ENCODE measurements around the gene RHO. TPM values are rescaled to one million over a fixed set of nuclear protein-coding genes. Genes with fewer than 3 reads are reported as not detected.
"Not testable (repeated sequence)": the region's sequence is repeated elsewhere in the genome, so short reads cannot be mapped to it uniquely, and the experiment has no call there.

RHO gene
- total RNA-seq, 4 donors from 2014 or later: not detected

DNA sequence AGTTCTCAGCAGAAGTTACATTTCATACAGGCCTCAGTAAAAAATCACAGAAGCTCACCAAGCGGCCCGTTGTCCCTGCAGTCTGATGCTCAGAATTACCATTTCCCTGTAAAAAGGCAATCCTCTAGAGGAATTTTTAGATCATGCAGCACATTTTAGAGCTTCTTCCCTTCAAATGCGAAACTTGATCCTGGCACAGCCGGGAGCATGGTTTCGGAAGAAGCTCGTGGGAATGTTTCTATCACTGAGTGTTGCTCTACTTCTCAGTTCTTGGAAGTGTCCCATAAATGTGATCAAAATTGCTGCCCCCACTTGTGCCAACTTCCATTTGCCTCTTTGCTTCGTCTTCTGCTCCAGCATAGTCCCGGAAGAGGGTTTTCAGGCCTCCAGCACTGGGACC is 10.8 kb downstream of the RHO start:
- H3K27me3 ChIP-seq: no peaks in the 10 kb centered on the region
- no peak overlapping the region for H3K4me3 ChIP-seq
- H3K27ac ChIP-seq: no peak overlapping the region
- TF ChIP-seq EP300 (IDR thresholded peaks at IDR 0.05) (no peak), POLR2AphosphoS5 (IDR thresholded peaks at IDR 0.05) (no peak), POLR2A (IDR thresholded peaks at IDR 0.05) (no peak)
- TF ChIP-seq, protein P1, sequence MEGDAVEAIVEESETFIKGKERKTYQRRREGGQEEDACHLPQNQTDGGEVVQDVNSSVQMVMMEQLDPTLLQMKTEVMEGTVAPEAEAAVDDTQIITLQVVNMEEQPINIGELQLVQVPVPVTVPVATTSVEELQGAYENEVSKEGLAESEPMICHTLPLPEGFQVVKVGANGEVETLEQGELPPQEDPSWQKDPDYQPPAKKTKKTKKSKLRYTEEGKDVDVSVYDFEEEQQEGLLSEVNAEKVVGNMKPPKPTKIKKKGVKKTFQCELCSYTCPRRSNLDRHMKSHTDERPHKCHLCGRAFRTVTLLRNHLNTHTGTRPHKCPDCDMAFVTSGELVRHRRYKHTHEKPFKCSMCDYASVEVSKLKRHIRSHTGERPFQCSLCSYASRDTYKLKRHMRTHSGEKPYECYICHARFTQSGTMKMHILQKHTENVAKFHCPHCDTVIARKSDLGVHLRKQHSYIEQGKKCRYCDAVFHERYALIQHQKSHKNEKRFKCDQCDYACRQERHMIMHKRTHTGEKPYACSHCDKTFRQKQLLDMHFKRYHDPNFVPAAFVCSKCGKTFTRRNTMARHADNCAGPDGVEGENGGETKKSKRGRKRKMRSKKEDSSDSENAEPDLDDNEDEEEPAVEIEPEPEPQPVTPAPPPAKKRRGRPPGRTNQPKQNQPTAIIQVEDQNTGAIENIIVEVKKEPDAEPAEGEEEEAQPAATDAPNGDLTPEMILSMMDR (IDR thresholded peaks at IDR 0.05): no peak
- 73% methylated on average over 8 of the region's 8 CpGs for WGBS
- H3K9me3 ChIP-seq: no peaks in the 10 kb centered on the region
- no peak for DNase-seq (ENCODE audit: low spot score in 2 of 2)
- H3K36me3 ChIP-seq: no peaks in the 10 kb centered on the region
- H3K4me1 ChIP-seq: no peaks in the 10 kb centered on the region

DNA sequence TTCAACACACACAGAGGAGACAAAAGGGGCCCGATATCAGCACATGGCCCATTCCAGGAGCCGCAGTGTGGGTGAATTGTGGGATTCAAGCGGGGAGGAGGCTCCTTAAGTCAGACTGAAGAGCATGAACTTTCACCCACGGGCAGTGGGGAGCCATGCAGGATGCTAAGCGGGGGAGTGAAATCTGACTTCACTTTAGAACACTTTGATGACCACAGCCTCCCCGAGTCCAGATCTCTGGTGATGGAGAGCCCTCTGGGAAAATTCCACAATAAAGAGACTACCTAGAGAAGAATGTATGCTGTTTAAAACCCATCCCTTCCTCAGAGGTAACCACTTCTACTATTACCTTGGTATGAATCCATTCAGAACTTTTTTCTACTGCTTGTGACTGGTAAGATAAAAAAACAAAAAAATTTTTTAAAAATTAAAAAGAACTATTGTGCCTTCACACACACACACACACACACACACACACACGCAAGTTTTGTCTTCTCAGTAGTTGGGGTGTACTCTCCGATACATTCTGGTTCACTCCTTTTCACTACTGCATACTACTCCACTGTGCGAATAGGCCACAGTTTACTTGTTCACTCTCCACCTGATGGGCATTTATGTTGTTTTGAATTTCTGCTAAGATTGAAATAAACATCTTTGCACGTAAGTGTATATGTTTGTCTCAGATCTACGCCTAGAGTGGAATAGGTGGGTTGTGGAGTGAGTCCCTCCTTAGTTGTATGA is 12.5 kb downstream of the RHO start:
- no peaks in the 10 kb centered on the region for H3K36me3 ChIP-seq
- no peak overlapping the region for H3K27ac ChIP-seq
- DNase-seq (ENCODE audit: low spot score in 2 of 2): no peak
- no peaks in the 10 kb centered on the region for H3K27me3 ChIP-seq
- H3K9me3 ChIP-seq: no peaks in the 10 kb centered on the region
- no peak overlapping the region for H3K4me3 ChIP-seq
- TF ChIP-seq POLR2A (IDR thresholded peaks at IDR 0.05): no peak
- TF ChIP-seq, protein P1 (IDR thresholded peaks at IDR 0.05): no peak
- WGBS: 94% methylated on average over 11 of the region's 11 CpGs
- H3K4me1 ChIP-seq: no peaks in the 10 kb centered on the region

DNA sequence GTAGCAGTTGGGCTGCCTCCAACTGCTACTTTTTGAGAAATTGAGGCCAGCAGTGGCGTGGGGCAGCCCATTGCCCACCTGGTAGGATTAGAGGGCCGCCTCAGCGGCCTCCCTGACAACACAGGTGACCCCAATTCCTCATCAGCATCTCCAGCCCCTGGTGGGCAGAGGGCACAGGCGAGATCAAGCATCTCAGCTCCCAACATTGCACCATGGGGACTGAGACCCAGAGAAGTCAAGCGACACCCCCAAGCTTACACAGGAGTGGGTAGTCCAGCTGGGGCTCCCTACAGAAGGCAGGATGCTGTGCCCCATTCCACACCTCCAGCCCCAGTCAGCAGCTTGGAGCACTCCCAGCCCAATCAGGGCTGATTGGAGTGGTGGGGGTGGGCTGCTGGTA is 14.3 kb downstream of the RHO start:
- no peaks in the 10 kb centered on the region for H3K36me3 ChIP-seq
- WGBS: 94% methylated on average over 3 of the region's 5 CpGs

DNA sequence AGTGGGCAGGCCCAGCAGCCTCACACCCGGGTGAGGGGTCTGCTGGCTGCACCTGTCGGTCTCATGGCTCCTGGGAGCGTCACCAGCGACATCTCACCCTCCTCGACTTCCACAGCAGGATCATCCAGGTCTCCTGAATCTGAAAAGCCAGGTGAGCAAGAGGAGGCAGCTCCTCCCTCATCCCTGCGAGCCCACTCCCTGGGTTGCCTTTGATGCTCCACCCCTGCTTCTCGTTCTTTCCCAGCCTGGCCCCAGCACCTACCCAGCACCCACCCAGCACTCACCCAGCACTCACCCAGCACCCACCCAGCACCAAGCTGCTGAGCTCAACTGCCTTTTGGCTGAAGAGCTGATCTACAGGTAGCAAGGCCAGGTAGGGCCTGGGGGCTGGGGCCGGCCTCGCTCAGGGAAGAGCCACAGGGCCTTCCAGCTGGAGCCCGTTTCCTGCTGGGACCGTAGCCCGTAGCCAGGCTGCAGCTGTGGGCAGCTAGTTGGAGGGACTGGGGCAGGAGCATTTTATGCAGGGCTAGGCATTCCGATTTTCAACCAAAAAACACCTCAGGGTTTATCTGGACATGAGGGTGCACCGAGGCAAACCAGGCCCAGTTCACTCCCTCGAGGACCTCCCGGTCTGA is 14.8 kb downstream of the RHO start, which contains the start of gene H1-8:
Gene H1-8, plus strand, starts transcription at position 20 of the 635 bp plus-strand sequence. Its CDS starts 44 bp downstream, at position 64.
- Histone ChIP-seq H3K36me3 (no peaks in the 10 kb centered on the region), H3K27ac (no peak within 1 kb of the TSS), H3K9me3 (no peaks in the 10 kb centered on the region), H3K4me3 (no peak within 1 kb of the TSS), H3K27me3 (no peaks in the 10 kb centered on the region), H3K4me1 (no peaks in the 10 kb centered on the region)
- TF ChIP-seq POLR2AphosphoS5 (IDR thresholded peaks at IDR 0.05): no peak
- no peak for TF ChIP-seq EP300 (IDR thresholded peaks at IDR 0.05)
- TF ChIP-seq POLR2A (IDR thresholded peaks at IDR 0.05): no peak
- TF ChIP-seq, protein P1 (IDR thresholded peaks at IDR 0.05): no peak
- DNase-seq (ENCODE audit: low spot score in 2 of 2): no peak
- 82% methylated on average over 15 of the region's 16 CpGs for WGBS

More for the DNA sequence above, 14.3 kb downstream of the RHO start:
- Histone ChIP-seq H3K4me1 (no peaks in the 10 kb centered on the region), H3K9me3 (no peaks in the 10 kb centered on the region), H3K27ac (no peak overlapping the region), H3K4me3 (no peak overlapping the region), H3K27me3 (no peaks in the 10 kb centered on the region)
- DNase-seq (ENCODE audit: low spot score in 2 of 2): no peak
- TF ChIP-seq POLR2AphosphoS5 (IDR thresholded peaks at IDR 0.05) (no peak), EP300 (IDR thresholded peaks at IDR 0.05) (no peak)

DNA sequence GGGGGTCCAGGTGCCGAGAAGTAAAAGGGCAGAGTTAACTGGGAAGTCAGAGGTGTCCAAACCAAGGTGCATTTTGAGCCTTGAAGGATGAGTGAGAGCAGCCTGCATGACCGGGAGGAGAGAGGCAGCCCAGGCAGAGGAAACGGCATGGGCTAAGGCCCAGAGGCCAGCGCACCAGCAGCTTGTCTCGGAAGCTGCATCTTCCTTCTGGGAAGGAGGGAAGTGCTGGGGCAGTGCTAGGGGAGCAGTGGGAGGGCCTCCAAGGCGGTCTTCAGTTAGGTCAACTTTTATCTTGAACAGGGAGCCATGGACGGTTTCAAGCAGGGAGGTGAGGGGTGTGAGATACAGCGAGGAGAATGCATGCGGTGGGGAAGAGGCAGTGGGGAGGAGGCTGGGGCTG is 15.6 kb downstream of the RHO start:
- no peak overlapping the region for H3K4me3 ChIP-seq
- H3K9me3 ChIP-seq: no peaks in the 10 kb centered on the region
- DNase-seq (ENCODE audit: low spot score in 2 of 2): no peak
- no peak overlapping the region for H3K27ac ChIP-seq
- H3K4me1 ChIP-seq: no peaks in the 10 kb centered on the region
- no peak for TF ChIP-seq EP300 (IDR thresholded peaks at IDR 0.05)
- TF ChIP-seq POLR2A (IDR thresholded peaks at IDR 0.05): no peak
- TF ChIP-seq POLR2AphosphoS5 (IDR thresholded peaks at IDR 0.05): no peak
- TF ChIP-seq, protein P1 (IDR thresholded peaks at IDR 0.05): no peak
- H3K36me3 ChIP-seq: no peaks in the 10 kb centered on the region
- H3K27me3 ChIP-seq: no peaks in the 10 kb centered on the region
- 84% methylated on average over 9 of the region's 9 CpGs for WGBS

DNA sequence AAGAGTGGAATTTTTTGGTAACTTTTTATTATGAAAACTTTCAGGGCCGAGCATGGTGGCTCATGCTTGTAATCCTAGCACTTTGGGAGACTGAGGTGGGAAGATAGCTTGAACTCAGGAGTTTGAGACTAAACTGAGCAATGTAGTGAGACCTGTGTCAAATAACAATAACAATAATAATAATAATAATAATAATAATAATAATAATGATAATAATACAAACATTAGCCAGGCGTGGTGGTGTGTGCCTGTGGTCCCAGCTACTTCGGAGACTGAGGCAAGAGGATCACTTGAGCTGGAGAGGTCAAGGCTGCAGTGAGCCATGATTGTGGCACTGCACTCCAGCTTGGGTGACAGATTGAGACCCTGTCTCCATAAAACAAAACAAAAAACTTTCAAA is 17.5 kb downstream of the RHO start:
- not testable (repeated sequence) for H3K9me3 ChIP-seq; H3K27ac ChIP-seq; H3K27me3 ChIP-seq; H3K4me1 ChIP-seq; H3K36me3 ChIP-seq; DNase-seq (ENCODE audit: low spot score in 2 of 2); H3K4me3 ChIP-seq
- WGBS: 97% methylated on average over 3 of the region's 3 CpGs
